GM19193 (cell line): ENCODE measurements around the gene EHBP1.

Experiments used
- POLR2A ChIP-seq: IDR thresholded peaks from 4 replicates; pipeline ENCODE4 v1.6.1; 2011; ENCODE audit not compliant: insufficient read depth, insufficient read length; ENCODE audit errors: extremely low read depth

EHBP1 gene

GRCh38 chr2:62801814-62802523, 96.5 kb downstream of the EHBP1 start:
- no peak for TF ChIP-seq POLR2A

GRCh38 chr2:62803961-62804360, 98.4 kb downstream of the EHBP1 start:
- no peak for TF ChIP-seq POLR2A

- TF ChIP-seq POLR2A = no peak
These were observed 100.7 kb downstream of the EHBP1 start for GRCh38 chr2:62806231-62806630.

GRCh38 chr2:62808554-62808953, 103.0 kb downstream of the EHBP1 start:
- TF ChIP-seq POLR2A = no peak

GRCh38 chr2:62811086-62811485, 105.6 kb downstream of the EHBP1 start:
- no peak for TF ChIP-seq POLR2A

- TF ChIP-seq POLR2A = no peak
These were observed 106.5 kb downstream of the EHBP1 start for GRCh38 chr2:62811972-62812371.

- no peak for TF ChIP-seq POLR2A
These were observed 107.7 kb downstream of the EHBP1 start for GRCh38 chr2:62812921-62813825.

- TF ChIP-seq POLR2A = no peak
These were observed 108.6 kb downstream of the EHBP1 start for GRCh38 chr2:62814123-62814522.

- no peak for TF ChIP-seq POLR2A
These were observed 111.8 kb downstream of the EHBP1 start for GRCh38 chr2:62817348-62817747.

- no peak for TF ChIP-seq POLR2A
These were observed 112.6 kb downstream of the EHBP1 start for GRCh38 chr2:62817995-62818713.

GRCh38 chr2:62822549-62822948, 117.0 kb downstream of the EHBP1 start:
- TF ChIP-seq POLR2A = no peak

- no peak for TF ChIP-seq POLR2A
These were observed 118.9 kb downstream of the EHBP1 start for GRCh38 chr2:62824388-62824787.

- no peak for TF ChIP-seq POLR2A
These were observed 120.6 kb downstream of the EHBP1 start for GRCh38 chr2:62826141-62826540.

- TF ChIP-seq POLR2A = no peak
These were observed 121.6 kb downstream of the EHBP1 start for GRCh38 chr2:62826953-62827675.

GRCh38 chr2:62831729-62832128, 126.2 kb downstream of the EHBP1 start:
- TF ChIP-seq POLR2A = no peak
